Left forelimb (tissue), 1 donor: ENCODE measurements around the gene KLF4.
"Not testable (repeated sequence)": the region's sequence is repeated elsewhere in the genome, so short reads cannot be mapped to it uniquely, and the experiment has no call there.

Experiments used
- DNase-seq: peaks from one replicate; pipeline ENCODE4 v3.0.0-alpha.2; 2018; ENCODE audit warnings: low spot score

Gene KLF4

DNA sequence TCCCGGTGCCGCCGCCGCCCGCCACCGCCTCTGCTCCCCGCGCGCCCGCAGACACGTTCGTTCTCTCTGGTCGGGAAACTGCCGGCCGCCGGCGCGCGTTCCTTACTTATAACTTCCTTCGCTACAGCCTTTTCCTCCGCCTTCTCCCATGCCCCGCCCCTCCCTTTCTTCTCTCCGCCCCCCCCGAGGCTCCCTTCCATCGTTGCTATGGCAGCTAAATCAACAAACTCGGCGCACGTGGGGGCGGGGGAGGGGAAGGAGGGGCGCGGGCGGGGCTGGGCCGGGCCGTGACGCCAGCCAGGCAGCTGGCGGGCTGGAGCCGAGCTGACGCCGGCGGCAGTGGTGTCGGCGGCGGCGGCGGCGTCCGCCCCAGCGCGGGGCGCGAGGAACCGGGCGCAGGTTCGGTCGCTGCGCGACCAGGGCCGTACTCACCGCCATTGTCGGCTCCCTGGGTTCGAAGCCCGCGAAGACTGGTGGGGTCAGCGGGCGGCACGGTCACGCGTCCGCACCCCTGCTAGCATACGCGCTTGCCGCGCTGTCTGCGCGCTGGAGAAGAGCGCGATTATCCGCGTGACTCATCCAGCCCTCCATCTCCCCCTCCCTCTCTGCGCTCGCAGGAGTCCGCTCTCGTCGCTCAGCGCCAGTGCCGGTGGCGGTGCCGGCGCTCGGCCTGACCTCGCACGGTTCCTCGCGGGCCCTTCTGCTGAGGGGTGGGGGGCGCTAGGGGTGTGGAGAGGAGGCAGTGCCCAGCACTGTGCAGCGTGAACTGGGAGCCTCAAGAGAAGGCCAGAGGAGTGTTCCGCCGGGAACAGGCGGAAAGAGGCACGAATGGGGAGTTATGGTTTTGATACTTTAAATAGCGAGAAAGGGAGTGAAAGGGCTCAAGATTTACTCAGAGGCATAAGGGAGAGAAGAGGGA is at the start of gene KLF4:
TSS of gene KLF4 (minus strand) at position 83 of the 919 bp plus-strand sequence. CDS start 597 bp downstream, outside the sequence.
- DNase-seq: peak; percentile 98

DNA sequence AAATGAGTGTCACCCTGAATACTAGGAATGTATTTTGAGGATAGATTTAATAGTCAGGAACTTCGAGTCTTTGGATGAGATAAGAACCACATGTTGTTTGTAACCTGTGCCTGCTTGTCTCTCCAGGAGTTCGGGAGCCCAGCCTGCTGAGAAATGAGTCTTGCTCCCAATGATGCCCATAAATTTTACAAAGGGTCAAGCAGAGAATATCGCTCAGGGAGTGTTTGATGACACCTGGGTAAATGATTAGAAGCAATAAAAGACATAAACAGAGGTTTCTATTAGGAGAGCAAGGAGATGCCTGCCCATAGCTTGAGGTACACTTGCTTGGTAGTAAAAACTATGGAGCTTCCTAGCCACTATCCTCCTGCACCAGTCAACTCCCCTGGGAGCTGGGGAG is 46.9 kb upstream of the KLF4 start:
- DNase-seq: no peak

DNA sequence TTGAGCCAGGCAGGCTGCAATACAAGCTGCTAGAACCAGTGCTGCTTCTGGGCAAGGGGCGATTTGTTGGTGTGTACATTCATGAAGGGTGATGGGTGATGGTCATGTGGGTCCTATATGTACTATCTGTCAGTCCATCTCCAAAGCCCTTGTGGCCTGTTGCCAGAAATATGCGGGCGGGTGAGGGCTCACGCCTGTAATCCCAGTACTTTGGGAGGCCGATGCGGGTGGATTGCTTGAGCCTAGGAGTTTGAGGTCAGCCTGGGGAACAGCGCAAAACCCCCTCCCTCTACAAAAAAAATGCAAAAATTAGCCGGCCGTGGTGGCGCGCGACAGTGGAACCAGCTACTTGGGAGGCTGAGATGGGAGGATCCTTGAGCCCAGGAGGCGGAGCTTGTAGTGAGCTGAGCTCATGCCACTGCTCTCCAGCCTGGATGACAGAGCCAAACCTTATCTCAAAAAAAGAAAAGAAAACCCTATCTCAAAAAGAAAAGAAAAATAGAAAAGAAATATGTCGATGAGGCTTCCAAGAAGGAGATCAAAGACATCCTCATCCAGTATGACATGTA is 45.0 kb upstream of the KLF4 start:
- no peak for DNase-seq

- no peak for DNase-seq
These were observed 41.1 kb upstream of the KLF4 start for GRCh38 chr9:107530679-107531078.

GRCh38 chr9:107528686-107529085 is 39.1 kb upstream of the KLF4 start:
- no peak for DNase-seq

DNA sequence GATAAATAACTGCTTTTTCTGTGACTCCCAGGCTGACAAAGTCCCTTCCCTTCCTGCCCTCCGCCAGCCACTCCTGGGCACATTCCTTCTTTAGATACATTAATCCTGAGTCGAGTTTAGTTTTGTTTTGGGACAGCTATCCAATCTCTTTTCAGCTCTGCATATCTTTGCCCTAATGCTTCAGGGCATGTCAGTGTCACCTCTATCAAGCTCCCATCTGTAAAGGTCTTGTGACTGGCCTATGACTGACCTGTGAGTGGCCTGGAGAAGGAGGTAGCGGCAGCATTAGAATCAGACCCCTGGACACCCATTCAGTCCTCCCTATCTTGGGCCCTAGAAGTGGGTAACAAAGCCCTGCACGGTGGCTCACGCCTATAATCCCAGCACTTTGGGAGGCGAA is 34.0 kb upstream of the KLF4 start:
- no peak for DNase-seq

GRCh38 chr9:107520186-107520585 is 30.6 kb upstream of the KLF4 start:
- no peak for DNase-seq

- DNase-seq: no peak
These were observed 28.7 kb upstream of the KLF4 start for GRCh38 chr9:107518037-107518807.

- DNase-seq: no peak
These were observed 24.0 kb upstream of the KLF4 start for GRCh38 chr9:107513464-107514100.

- no peak for DNase-seq
These were observed 15.3 kb upstream of the KLF4 start for GRCh38 chr9:107504585-107505455.

- DNase-seq: no peak
These were observed 12.9 kb upstream of the KLF4 start for GRCh38 chr9:107502464-107502863.

DNA sequence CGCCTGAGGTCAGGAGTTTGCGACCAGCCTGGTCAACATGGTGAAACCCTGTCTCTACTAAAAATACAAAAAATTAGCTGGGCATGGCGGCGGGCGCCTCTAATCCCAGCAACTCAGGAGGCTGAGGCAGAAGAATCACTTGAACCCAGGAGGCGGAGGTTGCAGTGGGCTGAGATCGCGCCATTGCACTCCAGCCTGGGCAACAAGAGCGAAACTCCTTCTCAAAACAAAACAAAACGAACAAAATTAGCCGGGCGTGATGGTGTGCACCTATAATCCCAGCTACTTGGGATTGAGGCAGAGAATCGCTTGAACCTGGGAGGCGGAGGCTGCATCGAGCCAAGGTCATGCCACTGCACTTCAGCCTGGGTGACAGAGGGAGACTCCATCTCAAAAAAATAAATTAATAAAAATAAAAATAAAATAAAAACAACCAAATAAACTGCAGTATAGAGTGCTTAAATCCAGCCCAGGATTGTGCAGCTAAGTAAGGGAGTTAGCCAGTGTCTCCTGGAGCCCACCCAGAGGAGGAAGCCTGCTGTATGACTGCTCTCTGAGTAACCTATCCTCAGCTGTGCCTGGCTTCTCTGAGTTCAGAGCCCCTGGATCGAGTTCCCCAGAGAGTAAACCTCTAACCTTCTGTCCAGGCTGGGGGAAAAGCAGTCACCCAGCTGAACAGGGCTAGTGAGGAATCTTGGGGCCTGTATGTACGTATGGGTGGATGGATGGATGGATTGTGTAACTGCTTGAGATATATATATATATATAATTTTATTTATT is 11.0 kb upstream of the KLF4 start:
- not testable (repeated sequence) for DNase-seq

- no peak for DNase-seq
These were observed 7.4 kb upstream of the KLF4 start for GRCh38 chr9:107496976-107497375.

GRCh38 chr9:107492381-107492970 is 2.9 kb upstream of the KLF4 start:
- no peak for DNase-seq

DNA sequence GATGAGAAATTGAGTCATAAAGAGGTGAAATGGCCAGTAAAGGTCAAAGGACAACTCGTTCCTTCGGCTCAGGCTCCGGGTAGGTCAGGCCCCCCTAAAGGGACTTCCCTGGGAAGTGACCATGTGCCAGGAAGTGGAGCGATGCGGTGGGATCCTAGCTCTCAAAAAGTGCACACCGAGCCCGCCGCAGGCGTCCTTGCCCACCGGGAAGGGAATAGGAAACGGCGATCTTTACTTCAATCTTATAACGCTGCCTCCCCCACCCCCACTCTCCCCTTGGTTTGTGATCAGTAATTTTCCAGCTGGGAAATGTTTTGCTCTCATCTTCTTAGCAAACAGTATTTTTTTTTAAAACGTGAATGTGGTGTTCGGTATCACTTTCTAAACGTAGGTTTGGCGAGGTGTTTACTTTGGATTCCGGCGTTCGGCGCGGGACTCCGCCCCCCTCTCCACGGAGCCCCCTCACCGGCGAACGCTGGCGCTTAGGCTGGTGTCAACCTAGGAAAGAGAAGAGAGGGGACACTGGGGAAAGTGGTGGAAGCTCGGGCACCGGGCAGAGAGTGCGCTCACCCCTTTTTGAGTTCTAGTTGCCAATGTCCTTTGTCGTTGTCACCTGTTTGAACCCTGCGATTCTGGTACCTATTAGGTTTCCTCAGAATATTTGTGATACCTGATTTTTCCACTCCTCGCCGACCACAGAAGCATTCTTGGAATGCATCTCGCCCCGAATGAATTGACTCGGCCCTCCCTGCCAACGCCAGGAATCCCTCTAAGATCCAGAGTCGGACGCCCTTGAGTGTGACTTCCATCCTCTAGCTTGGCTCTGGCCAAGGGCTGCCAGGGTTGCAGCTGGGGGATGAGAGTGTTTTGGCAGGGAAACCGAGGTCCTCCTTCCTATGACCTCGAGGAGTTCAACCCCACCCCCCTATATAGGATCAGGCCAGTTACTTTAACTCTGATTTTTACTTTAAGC is 1.8 kb upstream of the KLF4 start:
- peak; percentile 77 for DNase-seq

DNA sequence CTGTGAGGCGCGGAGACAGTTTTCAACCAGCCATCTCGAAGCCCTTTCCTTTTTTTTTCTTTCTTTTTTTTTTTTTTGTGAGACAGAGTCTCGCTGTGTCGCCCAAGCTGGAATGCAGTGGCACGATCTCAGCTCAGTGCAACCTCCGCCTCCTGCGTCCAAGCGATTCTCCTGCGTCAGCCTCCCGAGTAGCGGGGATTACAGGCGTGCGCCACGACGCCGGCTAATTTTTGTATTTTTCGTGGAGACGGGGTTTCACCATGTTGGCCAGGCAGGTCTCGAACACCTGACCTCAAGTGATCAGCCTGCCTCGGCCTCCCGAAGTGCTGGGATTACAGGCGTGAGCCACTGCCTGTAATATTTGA is 1.0 kb upstream of the KLF4 start:
- not testable (repeated sequence) for DNase-seq

DNA sequence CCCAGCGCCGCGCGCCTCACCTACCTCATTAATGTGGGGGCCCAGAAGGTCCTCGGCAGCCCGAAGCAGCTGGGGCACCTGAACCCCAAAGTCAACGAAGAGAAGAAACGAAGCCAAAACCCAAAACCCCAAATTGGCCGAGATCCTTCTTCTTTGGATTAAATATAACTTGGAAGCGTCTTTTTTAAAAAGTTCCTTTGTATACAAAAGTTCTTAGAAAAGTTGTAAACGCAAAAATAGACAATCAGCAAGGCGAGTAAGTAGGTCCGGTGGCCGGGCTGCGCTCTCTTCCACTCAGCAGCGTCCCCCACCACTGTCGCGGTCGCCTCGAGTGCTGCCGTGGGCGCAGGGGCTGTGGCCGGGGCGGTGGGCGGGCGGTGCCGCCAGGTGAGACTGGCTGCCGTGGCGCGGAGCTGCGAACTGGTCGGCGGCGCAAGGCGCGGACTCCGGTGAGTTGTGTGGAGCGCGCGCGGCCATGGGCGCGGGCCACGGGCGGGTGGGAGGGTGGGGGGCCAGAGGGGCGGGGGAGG is 360 bp downstream of the KLF4 start:
- DNase-seq: no peak

GRCh38 chr9:107488375-107489143 is 1.0 kb downstream of the KLF4 start:
- peak; percentile 84 for DNase-seq
